Right lobe of liver (tissue), 6 donors: ENCODE measurements around the gene PPP6R1. TPM values are rescaled to one million over a fixed set of nuclear protein-coding genes. Genes with fewer than 3 reads are reported as not detected.
"Not testable (repeated sequence)": the region's sequence is repeated elsewhere in the genome, so short reads cannot be mapped to it uniquely, and the experiment has no call there.

Experiments used
- ATAC-seq, 4 donors: fragments of 200-7000 bp; cut with Tn5 transposase; one replicate each; pipeline ENCODE4 v1.9.1; 2020; ENCODE audit warnings: mild to moderate bottlenecking in 4 of 4, moderate library complexity in 4 of 4
- DNase-seq, 3 donors: peaks; one replicate each; pipeline ENCODE4 v3.0.0-alpha.2; 2020
- H3K27ac ChIP-seq, 3 donors: fragments of 200-600 bp; one replicate each; pipeline ENCODE4 v1.8.0; 2022
- H3K27me3 ChIP-seq, 2 donors: fragments of 200-600 bp; one replicate each; pipeline ENCODE4 v1.8.0; 2022
- H3K36me3 ChIP-seq, 4 donors: fragments of 200-600 bp; sonication (generic) in 1 of 4; one replicate each; pipeline versions ENCODE4 v1.5.1 to v1.8.0; 2017 to 2022; ENCODE audit warnings: control low read depth in 1 of 4
- H3K4me1 ChIP-seq, 4 donors: fragments of 200-600 bp; sonication (generic) in 1 of 4; one replicate each; pipeline versions ENCODE4 v1.5.1 to v1.8.0; 2017 to 2022; ENCODE audit warnings: control low read depth in 1 of 4
- H3K4me3 ChIP-seq, 3 donors: fragments of 200-600 bp; one replicate each; pipeline ENCODE4 v1.8.0; 2022
- H3K9me3 ChIP-seq, 4 donors: fragments of 200-600 bp; sonication (generic) in 1 of 4; one replicate each; pipeline versions ENCODE4 v1.5.1 to v1.8.0; 2017 to 2022; ENCODE audit warnings: control low read depth in 1 of 4
- POLR2A ChIP-seq: fragments of 450-650 bp; IDR thresholded peaks from one replicate; pipeline ENCODE4 v1.6.1; 2017; ENCODE audit warnings: antibody characterized with exemption, mild to moderate bottlenecking
- WGBS: methylation state at CpG from one replicate; pipeline ENCODE4 v1.1.6; 2018; ENCODE audit warnings: low coverage, low lambda C conversion rate; ENCODE audit not compliant: insufficient coverage; ENCODE audit errors: missing lambda C conversion rate; 5-methylcytosine and 5-hydroxymethylcytosine counted together
- intact Hi-C, 2 donors: fragments of 100-400 bp; cut with DNase I; formaldehyde crosslinking; loops; one replicate each; pipeline versions ENCODE4 v1.11.2 to v1.14.1; 2022
- total RNA-seq, 6 experiments: library from RNA; depleted of rRNA in 2 of 6; stranded (reverse); fragments of >200 nt in 2 of 6; fragmentation: NEBNext Ultra II Directional in 3 of 6; extraction: Animal tissue kit (Norgen Biotek cat#: 25700) in 3 of 6; gene quantifications; one replicate each; pipeline versions ENCODE4 v1.1.0 to v1.2.4, GENCODE V29; 2016 to 2023
- TF ChIP-seq, protein P1 (sequence below), 4 donors: fragments of 200-600 bp in 3 of 4; fragments of 450-650 bp in 1 of 4; IDR thresholded peaks; one replicate each; pipeline versions ENCODE4 v1.5.1 to v1.8.0; 2016 to 2022; ENCODE audit warnings: antibody characterized with exemption in 4 of 4, mild to moderate bottlenecking in 2 of 4
- donor health status: DM: no; HTN: yes; CAD: no.
- donor health status: DM: no; HTN: no; CAD: no.
- donor health status: DM: no; HTN: no; CAD: no.
- donor health status: DM: no; HTN: yes; CAD: no.
- donor health status: DM: no; HTN: yes; CAD: no.

The PPP6R1 gene
- total RNA-seq, 6 experiments from 2014 or later, result 26.4 to 39.6 (median 30.2) TPM

DNA sequence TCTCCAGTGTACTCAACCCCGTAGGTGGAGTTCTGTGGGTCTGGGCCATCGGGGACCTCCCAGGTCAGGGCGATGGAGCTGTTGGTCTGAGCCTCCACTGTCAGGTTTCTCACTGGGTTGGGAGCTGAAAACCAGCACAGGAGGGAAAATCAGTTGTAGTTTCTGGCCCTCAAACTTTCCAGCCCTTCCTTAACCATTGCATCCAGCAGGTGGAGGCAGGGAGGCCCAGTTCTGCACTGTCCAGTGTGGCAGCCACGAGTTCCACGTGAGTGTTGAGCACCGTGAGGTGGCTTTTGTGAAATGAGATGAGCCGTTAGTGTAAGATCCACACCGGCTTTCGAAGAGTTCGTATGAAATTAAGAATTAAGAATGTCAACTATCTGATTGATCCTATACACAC, 56.6 kb downstream of the PPP6R1 start:
- intact Hi-C loops, H3K4me3 ChIP-seq, H3K27ac ChIP-seq, H3K4me1 ChIP-seq, H3K9me3 ChIP-seq, ATAC-seq, H3K36me3 ChIP-seq, DNase-seq, H3K27me3 ChIP-seq: not testable (repeated sequence)
- TF ChIP-seq, protein P1, sequence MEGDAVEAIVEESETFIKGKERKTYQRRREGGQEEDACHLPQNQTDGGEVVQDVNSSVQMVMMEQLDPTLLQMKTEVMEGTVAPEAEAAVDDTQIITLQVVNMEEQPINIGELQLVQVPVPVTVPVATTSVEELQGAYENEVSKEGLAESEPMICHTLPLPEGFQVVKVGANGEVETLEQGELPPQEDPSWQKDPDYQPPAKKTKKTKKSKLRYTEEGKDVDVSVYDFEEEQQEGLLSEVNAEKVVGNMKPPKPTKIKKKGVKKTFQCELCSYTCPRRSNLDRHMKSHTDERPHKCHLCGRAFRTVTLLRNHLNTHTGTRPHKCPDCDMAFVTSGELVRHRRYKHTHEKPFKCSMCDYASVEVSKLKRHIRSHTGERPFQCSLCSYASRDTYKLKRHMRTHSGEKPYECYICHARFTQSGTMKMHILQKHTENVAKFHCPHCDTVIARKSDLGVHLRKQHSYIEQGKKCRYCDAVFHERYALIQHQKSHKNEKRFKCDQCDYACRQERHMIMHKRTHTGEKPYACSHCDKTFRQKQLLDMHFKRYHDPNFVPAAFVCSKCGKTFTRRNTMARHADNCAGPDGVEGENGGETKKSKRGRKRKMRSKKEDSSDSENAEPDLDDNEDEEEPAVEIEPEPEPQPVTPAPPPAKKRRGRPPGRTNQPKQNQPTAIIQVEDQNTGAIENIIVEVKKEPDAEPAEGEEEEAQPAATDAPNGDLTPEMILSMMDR (IDR thresholded peaks at IDR 0.05), result peak in 1 of 4 donors; percentile 13
- WGBS, result 72% methylated on average over 6 of the region's 10 CpGs

DNA sequence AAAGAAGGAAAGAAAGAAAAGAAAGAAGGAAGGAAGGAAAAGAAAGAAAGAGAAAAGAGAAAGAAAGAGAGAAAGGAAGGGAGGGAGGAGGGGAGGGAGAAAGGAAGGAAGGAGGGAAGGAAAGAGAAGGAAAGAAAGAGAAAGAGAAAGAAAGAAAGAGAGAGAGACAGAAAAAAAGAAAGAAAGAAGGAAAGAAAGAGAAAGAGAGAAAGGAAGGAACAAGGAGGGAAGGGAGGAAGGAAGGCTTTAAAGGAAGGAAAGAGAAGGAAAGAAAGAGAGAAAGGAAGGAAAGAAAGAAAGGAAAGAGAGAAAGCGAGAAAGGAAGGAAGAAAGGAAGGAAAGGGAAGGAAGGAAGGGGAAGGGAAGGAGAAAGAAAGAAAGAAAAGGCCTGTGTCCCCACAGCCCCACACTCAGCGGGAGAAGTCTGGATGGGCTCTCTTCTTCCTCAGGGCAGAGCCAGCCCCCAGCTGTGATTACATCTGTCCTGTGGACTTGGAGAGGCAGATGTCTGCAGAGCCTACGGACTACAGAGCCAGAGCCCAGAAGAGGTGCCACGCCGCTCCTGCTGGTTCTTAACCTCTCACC, 59.1 kb downstream of the PPP6R1 start:
- TF ChIP-seq, protein P1 (IDR thresholded peaks at IDR 0.05), result no peak
- no peak for TF ChIP-seq POLR2A
- Histone ChIP-seq H3K27me3 (no peaks in the 10 kb centered on the region), H3K4me1 (no peaks in the 10 kb centered on the region), H3K9me3 (no peaks in the 10 kb centered on the region), H3K4me3 (no peak overlapping the region), H3K36me3 (peaks cover 0 to 8% (median 3%) of the 10 kb centered on the region in 4 donors), H3K27ac (no peak overlapping the region)
- DNase-seq (no peak), ATAC-seq (no peak)
- intact Hi-C loops, result loop anchor here in 1 of 2 donors (10.0 kb wide), 1 partner anchor 55 kb away; the partner anchor contains the start of gene PPP6R1
- 29% methylated on average over 2 of the region's 5 CpGs for WGBS

DNA sequence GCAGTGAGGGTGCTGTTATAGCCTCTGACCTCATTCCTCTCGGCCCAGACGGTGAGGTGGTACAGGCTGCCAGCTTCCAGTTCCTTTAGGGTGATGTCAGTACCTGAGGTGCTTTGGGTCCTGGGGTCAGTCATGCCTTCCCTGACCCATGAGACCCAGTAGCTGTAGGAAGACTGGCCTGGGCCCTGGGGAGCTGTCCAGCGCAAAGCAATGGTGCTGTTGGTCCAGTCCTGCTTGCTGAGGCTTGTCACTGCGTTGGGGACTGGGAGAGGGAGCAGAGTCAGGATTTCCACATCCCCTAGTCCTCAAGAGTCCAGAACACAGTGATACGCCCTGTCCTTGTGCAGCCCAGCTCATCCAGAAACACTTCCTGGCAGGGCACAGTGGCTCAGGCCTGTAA, 60.2 kb downstream of the PPP6R1 start:
- no peaks in the 10 kb centered on the region for H3K9me3 ChIP-seq
- TF ChIP-seq, protein P1 (IDR thresholded peaks at IDR 0.05), result no peak
- TF ChIP-seq POLR2A, result no peak
- intact Hi-C loops, result loop anchor here in 1 of 2 donors (10.0 kb wide), 1 partner anchor 56 kb away; the partner anchor contains the start of gene PPP6R1
- no peaks in the 10 kb centered on the region for H3K27me3 ChIP-seq
- ATAC-seq (no peak), DNase-seq (no peak)
- H3K4me3 ChIP-seq, result no peak overlapping the region
- peaks cover 0 to 8% (median 3%) of the 10 kb centered on the region in 4 donors for H3K36me3 ChIP-seq
- H3K27ac ChIP-seq, result no peak overlapping the region
- 100% methylated on average over 1 of the region's 5 CpGs for WGBS
- no peaks in the 10 kb centered on the region for H3K4me1 ChIP-seq

DNA sequence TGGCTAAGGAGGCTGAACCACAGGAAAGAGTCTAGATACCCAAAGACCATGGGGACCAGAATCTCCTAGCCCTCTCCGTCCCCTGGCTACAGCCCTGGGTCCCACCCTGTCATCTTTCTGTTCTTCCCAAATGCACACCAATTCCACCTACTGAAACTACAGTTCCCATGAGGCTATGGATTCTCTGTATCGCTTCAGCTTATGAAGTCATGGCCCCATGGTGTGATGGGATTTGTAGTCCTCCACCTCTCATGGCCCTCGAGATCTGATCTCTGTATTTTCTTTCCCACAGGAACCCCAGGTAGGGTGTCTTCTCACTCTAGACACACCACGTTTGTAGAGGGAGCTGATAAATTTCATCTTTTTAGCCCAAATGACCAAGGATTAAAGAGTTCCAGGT, 61.3 kb downstream of the PPP6R1 start:
- DNase-seq, result no peak
- ATAC-seq, result peak in 1 of 4 donors; percentile 14
- Histone ChIP-seq H3K36me3 (peaks cover 0 to 8% (median 3%) of the 10 kb centered on the region in 4 donors), H3K4me3 (no peak overlapping the region), H3K27ac (no peak overlapping the region), H3K27me3 (no peaks in the 10 kb centered on the region), H3K4me1 (no peaks in the 10 kb centered on the region), H3K9me3 (no peaks in the 10 kb centered on the region)
- intact Hi-C loops, result loop anchor here in 1 of 2 donors (10.0 kb wide), 1 partner anchor 57 kb away; the partner anchor contains the start of gene PPP6R1
- WGBS, result 77% methylated on average over 4 of the region's 4 CpGs
- no peak for TF ChIP-seq POLR2A

DNA sequence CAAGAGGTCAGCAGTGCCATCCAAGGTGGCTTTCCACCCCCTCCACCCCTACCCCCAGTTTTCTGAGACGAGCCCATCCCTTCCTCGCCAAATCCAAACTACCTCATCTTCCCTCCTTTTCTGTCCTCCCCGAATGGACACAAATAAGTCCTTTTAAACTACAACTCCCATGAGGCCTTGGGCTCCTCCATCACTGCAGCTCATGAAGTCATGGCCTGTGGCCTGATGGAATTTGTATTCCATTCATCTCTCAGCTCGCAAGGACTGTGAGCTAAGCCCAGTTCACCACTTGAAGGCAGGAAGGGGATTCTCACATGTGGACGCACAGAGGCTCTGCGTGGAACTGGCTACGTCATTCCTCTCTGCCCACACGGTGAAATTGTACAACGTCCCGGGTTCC, 62.0 kb downstream of the PPP6R1 start:
- 90% methylated on average over 7 of the region's 10 CpGs for WGBS
- Histone ChIP-seq H3K27ac (no peak overlapping the region), H3K9me3 (no peaks in the 10 kb centered on the region), H3K27me3 (no peaks in the 10 kb centered on the region), H3K4me3 (no peak overlapping the region), H3K4me1 (no peaks in the 10 kb centered on the region), H3K36me3 (peaks cover 0 to 8% (median 3%) of the 10 kb centered on the region in 4 donors)
- DNase-seq (no peak), ATAC-seq (no peak)
- TF ChIP-seq, protein P1 (IDR thresholded peaks at IDR 0.05), result no peak
- TF ChIP-seq POLR2A, result no peak
- intact Hi-C loops, result loop anchor here in 1 of 2 donors (10.0 kb wide), 1 partner anchor 58 kb away; the partner anchor contains the start of gene PPP6R1
